NT2/D1 (cell line): ENCODE data around the gene CABS1.

Experiments used
- SUZ12 ChIP-seq: IDR thresholded peaks from 2 replicates; pipeline ENCODE4 v1.6.1; 2011; ENCODE audit not compliant: insufficient read length, insufficient read depth; ENCODE audit errors: extremely low read depth
- YY1 ChIP-seq: IDR thresholded peaks from 2 replicates; pipeline ENCODE4 v1.6.1; 2011; ENCODE audit not compliant: insufficient read length, insufficient read depth
- ZNF274 ChIP-seq: IDR thresholded peaks from 2 replicates; pipeline ENCODE4 v1.6.1; 2011; ENCODE audit warnings: mild to moderate bottlenecking, low read depth, low read length

GRCh38 chr4:70337886-70338420 is 3.2 kb downstream of the CABS1 start:
- TF ChIP-seq SUZ12 (no peak), ZNF274 (no peak), YY1 (no peak)
